ENCODE results near the gene PTPRB.

Gene PTPRB

GRCh38 chr12:70645494-70646317 lies 8.5 kb upstream of the PTPRB start:
- DNase-seq = no peak
- no peak overlapping the region for H3K27ac ChIP-seq (ENCODE audit: insufficient read depth, low read length, poor library complexity, severe bottlenecking)
- H3K4me1 ChIP-seq (ENCODE audit: control insufficient read depth, insufficient read depth, low read length, poor library complexity, severe bottlenecking) = no peaks in the 10 kb centered on the region
- H3K27me3 ChIP-seq (replicated peaks; ENCODE audit: control insufficient read depth, insufficient read depth, low read length, poor library complexity, severe bottlenecking) = no peaks in the 10 kb centered on the region
- no peaks in the 10 kb centered on the region for H3K36me3 ChIP-seq (ENCODE audit: control insufficient read depth, insufficient read depth, low read length)
- no peak overlapping the region for H3K4me3 ChIP-seq (ENCODE audit: insufficient read depth, low read depth, low read length, poor library complexity, severe bottlenecking)
- H3K9me3 ChIP-seq (ENCODE audit: control insufficient read depth, low read length) = no peaks in the 10 kb centered on the region

- Histone ChIP-seq H3K36me3 (ENCODE audit: control insufficient read depth, insufficient read depth, low read length) (no peaks in the 10 kb centered on the region), H3K27me3 (replicated peaks; ENCODE audit: control insufficient read depth, insufficient read depth, low read length, poor library complexity, severe bottlenecking) (no peaks in the 10 kb centered on the region), H3K4me3 (ENCODE audit: insufficient read depth, low read depth, low read length, poor library complexity, severe bottlenecking) (no peak overlapping the region), H3K4me1 (ENCODE audit: control insufficient read depth, insufficient read depth, low read length, poor library complexity, severe bottlenecking) (no peaks in the 10 kb centered on the region), H3K9me3 (ENCODE audit: control insufficient read depth, low read length) (no peaks in the 10 kb centered on the region), H3K27ac (ENCODE audit: insufficient read depth, low read length, poor library complexity, severe bottlenecking) (no peak overlapping the region)
- no peak for DNase-seq
These were observed 7.6 kb upstream of the PTPRB start for GRCh38 chr12:70644861-70645260.

GRCh38 chr12:70643939-70644338 lies 6.7 kb upstream of the PTPRB start:
- no peak for DNase-seq
- Histone ChIP-seq H3K27me3 (replicated peaks; ENCODE audit: control insufficient read depth, insufficient read depth, low read length, poor library complexity, severe bottlenecking) (no peaks in the 10 kb centered on the region), H3K4me3 (ENCODE audit: insufficient read depth, low read depth, low read length, poor library complexity, severe bottlenecking) (no peak overlapping the region), H3K4me1 (ENCODE audit: control insufficient read depth, insufficient read depth, low read length, poor library complexity, severe bottlenecking) (no peaks in the 10 kb centered on the region), H3K27ac (ENCODE audit: insufficient read depth, low read length, poor library complexity, severe bottlenecking) (no peak overlapping the region), H3K9me3 (ENCODE audit: control insufficient read depth, low read length) (no peaks in the 10 kb centered on the region), H3K36me3 (ENCODE audit: control insufficient read depth, insufficient read depth, low read length) (no peaks in the 10 kb centered on the region)

- Histone ChIP-seq H3K4me1 (ENCODE audit: control insufficient read depth, insufficient read depth, low read length, poor library complexity, severe bottlenecking) (no peaks in the 10 kb centered on the region), H3K4me3 (ENCODE audit: insufficient read depth, low read depth, low read length, poor library complexity, severe bottlenecking) (no peak overlapping the region), H3K27ac (ENCODE audit: insufficient read depth, low read length, poor library complexity, severe bottlenecking) (no peak overlapping the region), H3K27me3 (replicated peaks; ENCODE audit: control insufficient read depth, insufficient read depth, low read length, poor library complexity, severe bottlenecking) (no peaks in the 10 kb centered on the region), H3K36me3 (ENCODE audit: control insufficient read depth, insufficient read depth, low read length) (no peaks in the 10 kb centered on the region), H3K9me3 (ENCODE audit: control insufficient read depth, low read length) (no peaks in the 10 kb centered on the region)
- DNase-seq = no peak
These were observed 4.5 kb upstream of the PTPRB start for GRCh38 chr12:70641691-70642090.

- Histone ChIP-seq H3K4me1 (ENCODE audit: control insufficient read depth, insufficient read depth, low read length, poor library complexity, severe bottlenecking) (no peaks in the 10 kb centered on the region), H3K9me3 (ENCODE audit: control insufficient read depth, low read length) (no peaks in the 10 kb centered on the region), H3K36me3 (ENCODE audit: control insufficient read depth, insufficient read depth, low read length) (no peaks in the 10 kb centered on the region), H3K4me3 (ENCODE audit: insufficient read depth, low read depth, low read length, poor library complexity, severe bottlenecking) (no peak overlapping the region), H3K27me3 (replicated peaks; ENCODE audit: control insufficient read depth, insufficient read depth, low read length, poor library complexity, severe bottlenecking) (no peaks in the 10 kb centered on the region), H3K27ac (ENCODE audit: insufficient read depth, low read length, poor library complexity, severe bottlenecking) (no peak overlapping the region)
- no peak for DNase-seq
These were observed 3.7 kb upstream of the PTPRB start for GRCh38 chr12:70640901-70641300.

GRCh38 chr12:70639535-70639934 lies 2.3 kb upstream of the PTPRB start:
- no peak overlapping the region for H3K4me3 ChIP-seq (ENCODE audit: insufficient read depth, low read depth, low read length, poor library complexity, severe bottlenecking)
- no peak overlapping the region for H3K27ac ChIP-seq (ENCODE audit: insufficient read depth, low read length, poor library complexity, severe bottlenecking)
- DNase-seq = no peak
- no peaks in the 10 kb centered on the region for H3K36me3 ChIP-seq (ENCODE audit: control insufficient read depth, insufficient read depth, low read length)
- H3K27me3 ChIP-seq (replicated peaks; ENCODE audit: control insufficient read depth, insufficient read depth, low read length, poor library complexity, severe bottlenecking) = no peaks in the 10 kb centered on the region
- H3K9me3 ChIP-seq (ENCODE audit: control insufficient read depth, low read length) = no peaks in the 10 kb centered on the region
- H3K4me1 ChIP-seq (ENCODE audit: control insufficient read depth, insufficient read depth, low read length, poor library complexity, severe bottlenecking) = no peaks in the 10 kb centered on the region

GRCh38 chr12:70638639-70639360 lies 1.6 kb upstream of the PTPRB start:
- Histone ChIP-seq H3K4me1 (ENCODE audit: control insufficient read depth, insufficient read depth, low read length, poor library complexity, severe bottlenecking) (no peaks in the 10 kb centered on the region), H3K4me3 (ENCODE audit: insufficient read depth, low read depth, low read length, poor library complexity, severe bottlenecking) (no peak overlapping the region), H3K9me3 (ENCODE audit: control insufficient read depth, low read length) (no peaks in the 10 kb centered on the region), H3K36me3 (ENCODE audit: control insufficient read depth, insufficient read depth, low read length) (no peaks in the 10 kb centered on the region), H3K27me3 (replicated peaks; ENCODE audit: control insufficient read depth, insufficient read depth, low read length, poor library complexity, severe bottlenecking) (no peaks in the 10 kb centered on the region), H3K27ac (ENCODE audit: insufficient read depth, low read length, poor library complexity, severe bottlenecking) (no peak overlapping the region)
- no peak for DNase-seq

- Histone ChIP-seq H3K27ac (ENCODE audit: insufficient read depth, low read length, poor library complexity, severe bottlenecking) (no peak overlapping the region), H3K4me3 (ENCODE audit: insufficient read depth, low read depth, low read length, poor library complexity, severe bottlenecking) (no peak overlapping the region), H3K27me3 (replicated peaks; ENCODE audit: control insufficient read depth, insufficient read depth, low read length, poor library complexity, severe bottlenecking) (no peaks in the 10 kb centered on the region), H3K9me3 (ENCODE audit: control insufficient read depth, low read length) (no peaks in the 10 kb centered on the region), H3K4me1 (ENCODE audit: control insufficient read depth, insufficient read depth, low read length, poor library complexity, severe bottlenecking) (no peaks in the 10 kb centered on the region), H3K36me3 (ENCODE audit: control insufficient read depth, insufficient read depth, low read length) (no peaks in the 10 kb centered on the region)
- DNase-seq = no peak
These were observed 1.5 kb downstream of the PTPRB start for GRCh38 chr12:70635755-70636154.

- Histone ChIP-seq H3K27me3 (replicated peaks; ENCODE audit: control insufficient read depth, insufficient read depth, low read length, poor library complexity, severe bottlenecking) (no peaks in the 10 kb centered on the region), H3K4me1 (ENCODE audit: control insufficient read depth, insufficient read depth, low read length, poor library complexity, severe bottlenecking) (no peaks in the 10 kb centered on the region), H3K36me3 (ENCODE audit: control insufficient read depth, insufficient read depth, low read length) (no peaks in the 10 kb centered on the region), H3K4me3 (ENCODE audit: insufficient read depth, low read depth, low read length, poor library complexity, severe bottlenecking) (no peak overlapping the region), H3K27ac (ENCODE audit: insufficient read depth, low read length, poor library complexity, severe bottlenecking) (no peak overlapping the region), H3K9me3 (ENCODE audit: control insufficient read depth, low read length) (no peaks in the 10 kb centered on the region)
- DNase-seq = no peak
These were observed 8.3 kb downstream of the PTPRB start for GRCh38 chr12:70628701-70629480.

- H3K27ac ChIP-seq (ENCODE audit: insufficient read depth, low read length, poor library complexity, severe bottlenecking) = no peak overlapping the region
- H3K9me3 ChIP-seq (ENCODE audit: control insufficient read depth, low read length) = no peaks in the 10 kb centered on the region
- no peaks in the 10 kb centered on the region for H3K27me3 ChIP-seq (replicated peaks; ENCODE audit: control insufficient read depth, insufficient read depth, low read length, poor library complexity, severe bottlenecking)
- no peaks in the 10 kb centered on the region for H3K4me1 ChIP-seq (ENCODE audit: control insufficient read depth, insufficient read depth, low read length, poor library complexity, severe bottlenecking)
- DNase-seq = no peak
- H3K36me3 ChIP-seq (ENCODE audit: control insufficient read depth, insufficient read depth, low read length) = no peaks in the 10 kb centered on the region
- no peak overlapping the region for H3K4me3 ChIP-seq (ENCODE audit: insufficient read depth, low read depth, low read length, poor library complexity, severe bottlenecking)
These were observed 9.6 kb downstream of the PTPRB start for GRCh38 chr12:70627677-70628076.

Measured in effector memory CD4-positive, alpha-beta T cell (primary cell).